ENCODE measurements around the gene NCKAP5.
A peak's percentile ranks its signal among the peaks of the same experiment; 100 is the strongest.

NCKAP5 gene

GRCh38 chr2:133053541-133053940, 514.7 kb downstream of the NCKAP5 start:
- DNase-seq = no peak

GRCh38 chr2:133045787-133046186, 522.5 kb downstream of the NCKAP5 start:
- DNase-seq = no peak

- no peak for DNase-seq
These were observed 523.7 kb downstream of the NCKAP5 start for GRCh38 chr2:133044556-133044955.

GRCh38 chr2:133040170-133040569, 528.1 kb downstream of the NCKAP5 start:
- peak; percentile 11 for DNase-seq

- DNase-seq = no peak
These were observed 528.7 kb downstream of the NCKAP5 start for GRCh38 chr2:133039531-133039930.

- no peak for DNase-seq
These were observed 541.6 kb downstream of the NCKAP5 start for GRCh38 chr2:133026536-133027177.

GRCh38 chr2:133025004-133025403, 543.3 kb downstream of the NCKAP5 start:
- no peak for DNase-seq

GRCh38 chr2:133012847-133013734, 555.2 kb downstream of the NCKAP5 start:
- no peak for DNase-seq

GRCh38 chr2:133004623-133005022, 563.6 kb downstream of the NCKAP5 start:
- DNase-seq = no peak

GRCh38 chr2:132999421-132999820, 568.8 kb downstream of the NCKAP5 start:
- no peak for DNase-seq

GRCh38 chr2:132998221-132998620, 570.0 kb downstream of the NCKAP5 start:
- DNase-seq = no peak

- DNase-seq = no peak
These were observed 576.7 kb downstream of the NCKAP5 start for GRCh38 chr2:132991471-132992045.

- DNase-seq = no peak
These were observed 583.5 kb downstream of the NCKAP5 start for GRCh38 chr2:132984731-132985130.

GRCh38 chr2:132980304-132980703, 588.0 kb downstream of the NCKAP5 start:
- DNase-seq = no peak

- DNase-seq = no peak
These were observed 588.7 kb downstream of the NCKAP5 start for GRCh38 chr2:132979339-132980093.

- DNase-seq = no peak
These were observed 589.4 kb downstream of the NCKAP5 start for GRCh38 chr2:132978840-132979239.

- DNase-seq = peak; percentile 43
These were observed 590.3 kb downstream of the NCKAP5 start for GRCh38 chr2:132977812-132978529.

GRCh38 chr2:132975193-132976105, 592.8 kb downstream of the NCKAP5 start:
- no peak for DNase-seq

- peak; percentile 58 for DNase-seq
These were observed 593.7 kb downstream of the NCKAP5 start for GRCh38 chr2:132974467-132975095.

GRCh38 chr2:132971310-132972061, 596.8 kb downstream of the NCKAP5 start:
- DNase-seq = no peak

Measured in HCEC 1CT (cell line).